HG03469 (cell line): ENCODE results near the gene ZNG1B.
"Not testable (repeated sequence)": the region's sequence is repeated elsewhere in the genome, so short reads cannot be mapped to it uniquely, and the experiment has no call there.

Source experiments
- ATAC-seq: cut with Tn5 transposase; IDR thresholded peaks from one replicate; pipeline ENCODE4 v1.9.1; 2021; ENCODE audit warnings: mild to moderate bottlenecking, moderate library complexity, moderate number of reproducible peaks; ENCODE audit not compliant: unreplicated experiment

ZNG1B gene

GRCh38 chr2:113503094-113504042 lies 65.9 kb downstream of the ZNG1B start:
- not testable (repeated sequence) for ATAC-seq

- not testable (repeated sequence) for ATAC-seq
Observed at GRCh38 chr2:113504081-113504480, 66.6 kb downstream of the ZNG1B start.

GRCh38 chr2:113507394-113508140 lies 70.1 kb downstream of the ZNG1B start:
- ATAC-seq: not testable (repeated sequence)

- ATAC-seq: not testable (repeated sequence)
Observed at GRCh38 chr2:113508187-113508586, 70.7 kb downstream of the ZNG1B start.

- ATAC-seq: not testable (repeated sequence)
Observed at GRCh38 chr2:113510913-113511312, 73.4 kb downstream of the ZNG1B start.

- not testable (repeated sequence) for ATAC-seq
Observed at GRCh38 chr2:113511859-113512258, 74.4 kb downstream of the ZNG1B start.

GRCh38 chr2:113515457-113515856 lies 78.0 kb downstream of the ZNG1B start:
- not testable (repeated sequence) for ATAC-seq

DNA sequence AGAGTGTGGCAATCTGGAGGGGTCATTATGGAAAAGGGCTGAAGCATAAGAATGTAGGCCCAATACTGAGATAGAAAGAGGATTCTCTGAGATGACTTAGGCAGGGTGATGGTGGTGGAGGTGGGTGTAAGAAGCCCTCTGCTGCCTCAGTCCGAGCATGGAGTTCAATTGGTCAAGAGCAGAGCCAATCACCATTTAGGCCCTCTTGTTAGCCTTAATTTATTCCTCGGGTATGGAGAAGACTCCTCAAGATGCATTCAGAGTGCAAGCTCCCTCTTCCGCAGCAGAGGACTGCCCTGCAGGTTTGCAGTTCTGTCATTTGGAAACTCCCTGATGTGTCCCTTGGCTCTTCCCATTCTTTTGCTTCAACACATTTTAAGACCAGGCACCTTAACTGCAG lies 78.5 kb downstream of the ZNG1B start:
- ATAC-seq: not testable (repeated sequence)

DNA sequence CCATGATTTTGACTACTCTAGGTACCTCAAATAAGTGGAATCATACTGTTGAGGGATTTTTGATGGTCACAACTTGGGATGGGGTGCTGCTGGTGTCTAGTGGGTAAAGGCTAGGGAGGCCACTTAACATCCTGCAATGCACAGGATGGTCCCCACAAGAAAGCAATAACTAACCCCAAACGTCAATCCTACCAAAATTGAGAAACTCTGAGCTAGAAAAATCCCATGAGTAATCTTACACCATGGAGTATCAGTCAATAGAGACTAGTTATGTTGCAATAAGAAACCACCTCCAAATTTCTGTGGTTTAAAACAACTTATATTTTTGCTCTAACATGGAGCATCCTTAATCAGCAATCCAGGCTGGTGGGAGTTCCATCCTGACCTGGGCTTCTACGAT lies 79.5 kb downstream of the ZNG1B start:
- ATAC-seq: not testable (repeated sequence)

DNA sequence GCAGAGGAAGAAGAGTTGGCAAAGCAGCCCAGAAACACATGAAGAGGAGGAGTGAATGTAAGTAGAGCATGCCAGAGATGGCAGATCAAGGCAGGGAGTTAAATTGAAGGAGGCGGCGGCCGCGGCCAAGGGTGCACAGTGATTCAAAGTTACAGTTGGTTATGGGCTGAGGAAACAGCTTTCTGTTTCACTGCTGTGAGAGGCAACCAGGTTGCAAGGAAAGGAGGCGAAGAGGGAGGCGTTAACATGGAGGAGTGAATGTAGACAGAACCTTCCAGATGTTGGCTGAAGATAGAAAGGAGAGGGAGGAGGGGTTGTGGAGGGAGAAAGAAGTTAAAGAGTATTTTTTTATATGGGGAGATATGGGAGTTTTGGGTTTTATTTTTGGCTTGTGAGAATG lies 83.3 kb downstream of the ZNG1B start:
- not testable (repeated sequence) for ATAC-seq

DNA sequence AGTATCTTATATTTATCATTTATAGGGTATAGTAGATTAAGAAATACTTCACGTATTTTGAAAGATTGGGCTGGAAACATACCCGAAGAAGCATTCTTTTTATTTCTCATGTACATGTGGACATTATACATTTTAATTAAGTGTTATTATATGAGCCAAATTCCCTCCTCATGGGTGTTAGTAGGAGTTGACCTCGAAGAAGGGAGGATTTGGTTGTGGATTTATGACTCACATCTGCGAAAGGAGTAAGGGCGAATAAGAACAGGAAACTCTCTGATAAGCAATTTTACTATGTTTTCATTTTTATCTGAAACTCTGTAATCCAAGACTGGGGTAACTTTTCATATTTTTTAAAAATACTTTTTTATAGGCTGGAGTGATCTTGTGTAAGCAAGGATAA lies 84.0 kb downstream of the ZNG1B start:
- ATAC-seq: not testable (repeated sequence)

- not testable (repeated sequence) for ATAC-seq
Observed at GRCh38 chr2:113524986-113525385, 87.5 kb downstream of the ZNG1B start.

DNA sequence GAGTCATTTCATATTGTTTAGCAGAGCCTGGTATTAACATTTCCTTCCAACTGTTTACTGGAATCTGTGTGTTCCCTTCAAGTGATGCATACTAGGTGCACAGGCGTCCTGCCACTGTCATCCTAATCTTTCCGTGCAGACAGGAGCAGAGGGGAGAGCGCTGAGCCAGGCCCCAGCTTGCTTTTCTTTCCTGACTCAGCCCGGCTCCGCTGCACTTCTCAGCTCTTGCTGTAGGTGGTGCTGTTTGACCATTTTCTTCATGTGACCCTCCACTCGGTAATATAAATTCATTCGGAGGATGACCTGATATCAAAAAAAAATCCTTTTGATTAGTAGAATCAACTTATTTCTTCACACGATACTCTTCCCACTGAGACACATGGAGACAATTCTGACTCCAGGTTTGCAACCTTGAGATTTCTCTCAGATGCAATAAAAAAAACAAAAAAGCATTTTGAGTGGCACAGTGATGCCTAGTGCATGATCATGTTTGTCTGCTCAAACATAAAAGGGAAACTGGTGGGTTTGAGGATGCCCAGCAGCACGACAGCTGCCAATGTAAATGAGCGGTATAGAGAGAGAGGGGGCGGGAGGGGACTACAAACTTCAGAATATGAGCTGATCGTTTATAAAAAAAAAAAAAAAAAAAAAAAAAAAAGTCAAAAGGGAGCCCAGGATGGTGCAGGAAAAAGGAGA lies 90.0 kb downstream of the ZNG1B start:
- peak; percentile 70 for ATAC-seq

GRCh38 chr2:113528126-113528525 lies 90.6 kb downstream of the ZNG1B start:
- not testable (repeated sequence) for ATAC-seq

DNA sequence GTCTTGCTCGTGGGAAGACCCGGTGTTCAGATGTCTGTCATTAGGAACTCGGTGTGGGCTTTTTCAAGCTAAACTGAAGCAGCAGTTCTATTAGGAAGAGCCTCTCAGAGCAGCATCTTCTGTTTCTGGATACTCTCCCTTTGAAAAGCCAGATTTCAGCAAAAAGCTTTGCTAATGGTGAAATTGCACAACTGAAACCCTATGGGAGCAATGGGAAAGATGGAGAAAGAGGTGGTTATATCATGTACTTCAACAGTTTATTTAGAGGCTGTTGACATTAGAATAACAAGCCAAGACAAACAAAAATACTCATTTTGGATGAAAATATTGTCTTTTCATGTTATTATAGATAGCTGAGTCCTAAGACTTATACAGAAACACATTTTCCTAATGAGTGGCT lies 91.4 kb downstream of the ZNG1B start:
- ATAC-seq: not testable (repeated sequence)

GRCh38 chr2:113532991-113533390 lies 95.5 kb downstream of the ZNG1B start:
- ATAC-seq: not testable (repeated sequence)

GRCh38 chr2:113536573-113536972 lies 99.1 kb downstream of the ZNG1B start:
- not testable (repeated sequence) for ATAC-seq

DNA sequence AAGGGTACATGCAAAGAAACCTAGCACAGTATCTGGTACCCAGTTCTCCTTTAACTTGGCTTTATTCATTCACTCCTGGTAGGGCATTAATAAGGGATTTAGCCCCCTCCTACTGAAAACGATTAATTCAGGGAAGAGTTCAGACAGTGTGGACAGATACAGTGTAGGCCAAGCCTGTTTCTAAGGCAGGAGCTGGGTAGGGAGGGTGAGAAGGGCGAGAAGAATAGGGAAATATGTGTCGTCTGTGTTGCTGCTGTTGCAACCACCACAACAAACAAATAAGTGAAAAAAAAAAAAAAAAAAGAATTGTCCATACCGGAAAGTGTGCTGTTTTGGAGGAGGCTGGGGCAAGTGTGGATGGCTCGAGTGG lies 103.3 kb downstream of the ZNG1B start:
- ATAC-seq: not testable (repeated sequence)

- ATAC-seq: not testable (repeated sequence)
Observed at GRCh38 chr2:113541204-113541975, 103.9 kb downstream of the ZNG1B start.

DNA sequence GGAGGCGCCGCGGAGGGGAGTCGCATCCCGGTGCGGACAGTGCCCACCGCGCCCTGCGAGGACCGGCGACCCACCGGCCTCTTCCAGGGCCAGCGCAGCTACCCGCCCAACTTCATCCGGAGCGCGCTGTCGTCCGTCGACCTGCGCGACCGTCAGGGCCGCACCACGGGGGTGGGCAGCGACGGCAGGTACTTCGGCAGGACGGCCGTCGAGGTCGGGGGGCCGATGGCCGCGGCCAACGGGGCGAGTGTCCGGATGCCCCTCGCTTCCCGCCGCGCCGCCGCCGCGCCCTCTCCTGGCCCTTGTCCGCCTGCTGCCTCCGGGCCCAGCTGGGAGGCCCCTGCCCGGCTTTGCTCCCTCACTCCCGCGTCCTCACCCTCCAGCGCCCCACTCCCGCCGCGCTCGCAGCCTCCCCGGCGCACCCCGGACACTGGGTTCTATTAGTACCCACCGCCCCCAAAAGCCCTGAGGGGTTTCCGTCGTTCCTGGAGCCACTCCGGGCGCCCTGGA lies 104.5 kb downstream of the ZNG1B start:
- not testable (repeated sequence) for ATAC-seq
